CD4-positive, alpha-beta T cell treated with Interferon gamma for 1 hour (primary cell): ENCODE measurements around the gene SERPINA12.
"Not testable (repeated sequence)": the region's sequence is repeated elsewhere in the genome, so short reads cannot be mapped to it uniquely, and the experiment has no call there.

ENCODE experiments used
- DNase-seq: peaks from one replicate; pipeline ENCODE4 v3.0.0-alpha.2; 2020

Gene SERPINA12

DNA sequence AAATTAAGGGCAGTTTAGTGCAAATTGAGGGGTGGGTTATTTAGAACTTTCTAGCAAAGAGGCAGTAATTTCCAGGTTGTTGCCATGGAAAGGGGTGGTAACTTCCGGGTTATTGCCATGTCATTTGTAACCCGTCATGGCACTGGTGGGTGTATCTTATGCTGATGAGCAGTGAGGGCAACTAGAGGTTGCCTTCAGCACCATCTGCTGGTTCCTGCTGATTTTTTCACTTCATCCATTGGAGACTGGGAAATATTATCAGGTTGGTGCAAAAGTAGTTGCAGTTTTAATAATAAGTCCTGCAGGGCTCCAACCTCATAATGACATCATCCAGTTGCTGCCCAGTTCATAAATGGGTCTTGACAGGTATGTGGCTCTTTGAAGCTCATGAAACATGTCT is 27.6 kb upstream of the SERPINA12 start:
- no peak for DNase-seq

DNA sequence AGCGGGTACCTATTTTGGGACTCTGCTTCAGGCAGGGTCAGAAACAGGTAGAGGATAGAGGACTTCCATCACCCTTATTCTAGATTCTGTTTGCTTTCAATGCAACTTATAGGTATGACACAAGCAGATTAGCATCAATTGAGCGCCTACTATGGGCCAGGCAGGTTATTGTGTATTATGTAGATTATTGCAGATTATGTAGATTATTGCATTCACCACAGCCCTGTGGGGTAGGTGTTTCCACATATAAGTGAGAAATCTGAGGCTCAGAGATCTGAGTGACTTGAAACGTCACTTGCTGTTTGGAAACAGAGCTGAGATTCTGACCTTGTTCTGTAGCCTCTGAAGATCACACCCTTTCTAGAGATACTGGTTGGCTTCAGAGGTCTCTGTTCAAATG is 26.2 kb upstream of the SERPINA12 start:
- DNase-seq, result no peak

DNA sequence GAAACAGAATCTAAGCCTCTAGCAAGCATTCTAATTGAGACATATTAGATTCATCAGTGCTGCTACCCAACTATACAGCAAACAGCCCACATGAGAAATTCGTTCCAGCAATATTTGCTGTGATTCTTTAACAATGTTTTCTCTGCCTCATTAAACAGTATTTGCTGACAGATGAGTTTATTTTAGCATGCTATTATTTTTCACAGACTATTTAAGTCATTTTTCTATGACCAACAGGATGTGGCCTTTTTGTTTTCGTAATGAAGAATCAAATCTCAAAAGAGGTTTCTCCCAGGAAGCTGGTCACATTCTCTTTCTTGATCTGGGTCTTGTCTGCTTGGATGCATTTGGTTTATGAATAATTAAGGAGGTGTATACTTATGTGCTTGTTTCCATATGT is 23.2 kb upstream of the SERPINA12 start:
- DNase-seq, result no peak

DNA sequence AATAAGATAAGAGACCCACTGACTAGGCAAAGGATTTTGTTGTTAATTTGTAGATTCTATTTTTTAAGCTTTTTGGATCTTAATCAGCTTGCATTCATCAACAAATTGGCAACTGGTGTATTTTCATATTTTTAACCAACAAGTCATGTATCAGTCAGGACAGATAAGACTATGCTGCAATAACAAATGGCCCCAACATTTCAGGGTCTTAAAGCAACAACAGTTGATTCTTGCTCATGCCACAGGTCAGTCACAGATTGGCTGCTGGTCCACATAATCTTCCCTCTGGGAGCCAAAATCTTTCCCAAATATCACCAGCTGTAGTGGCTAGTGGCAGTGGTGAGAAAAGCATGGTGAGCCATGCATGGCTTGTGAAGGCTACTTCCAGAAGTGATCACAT is 21.9 kb upstream of the SERPINA12 start:
- DNase-seq, result no peak

DNA sequence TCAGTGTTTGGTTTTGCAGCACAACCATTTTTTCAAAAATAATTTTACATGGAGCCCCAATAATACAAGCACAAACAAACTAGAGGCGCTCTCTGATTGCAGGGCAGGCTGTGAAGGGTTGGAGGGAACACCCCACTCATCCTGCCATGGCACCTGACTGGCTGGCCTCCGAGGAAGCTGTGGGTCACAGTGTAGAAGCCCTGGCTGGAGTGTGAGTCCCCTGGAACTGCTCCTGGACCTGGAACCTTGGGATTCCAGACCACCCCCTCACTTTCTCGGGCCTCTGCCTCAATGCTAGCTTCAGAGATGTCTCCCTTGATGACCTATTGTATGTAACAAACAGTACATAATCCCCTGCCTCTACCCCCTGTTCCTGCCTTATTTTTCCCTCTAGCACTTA is 14.8 kb upstream of the SERPINA12 start:
- DNase-seq, result no peak

DNA sequence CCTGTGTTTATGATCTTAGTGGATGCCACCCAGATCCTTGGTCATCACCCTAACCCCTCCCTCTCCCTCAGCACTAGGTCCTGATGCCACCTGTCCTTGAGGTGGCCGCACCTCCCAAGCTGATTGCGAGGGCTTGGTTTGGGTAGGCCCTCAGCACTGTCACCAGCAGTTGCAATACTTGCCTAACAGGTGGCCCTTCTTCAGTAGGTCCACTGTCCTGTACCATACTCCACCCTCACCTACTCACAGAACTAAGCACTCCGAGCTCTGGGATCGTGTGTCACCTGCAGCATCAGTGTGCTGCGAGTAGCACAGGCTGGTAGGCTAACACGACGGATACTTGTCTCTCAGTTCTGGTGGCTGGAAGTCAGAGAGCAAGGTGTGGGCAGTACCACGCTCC is 14.0 kb upstream of the SERPINA12 start:
- no peak for DNase-seq

DNA sequence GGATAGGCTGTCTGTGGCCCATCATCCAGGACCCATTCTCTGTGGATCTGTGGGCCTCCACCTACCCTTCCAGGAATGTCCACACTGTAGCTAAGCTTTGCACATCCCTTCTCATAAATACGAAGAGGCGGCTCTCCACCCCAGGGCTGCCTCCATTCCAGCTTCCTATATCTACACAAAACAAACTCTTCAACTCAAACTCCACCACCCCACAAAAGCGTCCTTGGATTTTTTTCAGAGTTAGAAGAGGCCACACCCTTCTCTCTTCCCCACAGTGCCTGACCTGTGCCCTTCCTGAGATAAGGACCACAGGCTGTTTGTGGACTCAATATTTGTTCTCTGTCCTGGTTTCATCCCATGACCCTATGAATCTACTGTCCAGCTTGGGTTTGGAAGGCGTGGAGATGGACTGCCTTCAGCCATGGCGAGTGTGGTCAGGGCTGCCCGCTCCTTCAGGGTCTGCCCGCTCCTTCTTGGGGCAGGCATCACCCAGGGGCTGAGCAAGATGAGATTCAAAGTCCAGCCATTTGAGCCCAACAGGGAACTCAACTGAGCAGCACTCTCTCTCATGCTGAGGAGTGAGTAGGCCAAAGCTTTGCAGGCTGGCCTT is 13.0 kb upstream of the SERPINA12 start:
- DNase-seq, result no peak

DNA sequence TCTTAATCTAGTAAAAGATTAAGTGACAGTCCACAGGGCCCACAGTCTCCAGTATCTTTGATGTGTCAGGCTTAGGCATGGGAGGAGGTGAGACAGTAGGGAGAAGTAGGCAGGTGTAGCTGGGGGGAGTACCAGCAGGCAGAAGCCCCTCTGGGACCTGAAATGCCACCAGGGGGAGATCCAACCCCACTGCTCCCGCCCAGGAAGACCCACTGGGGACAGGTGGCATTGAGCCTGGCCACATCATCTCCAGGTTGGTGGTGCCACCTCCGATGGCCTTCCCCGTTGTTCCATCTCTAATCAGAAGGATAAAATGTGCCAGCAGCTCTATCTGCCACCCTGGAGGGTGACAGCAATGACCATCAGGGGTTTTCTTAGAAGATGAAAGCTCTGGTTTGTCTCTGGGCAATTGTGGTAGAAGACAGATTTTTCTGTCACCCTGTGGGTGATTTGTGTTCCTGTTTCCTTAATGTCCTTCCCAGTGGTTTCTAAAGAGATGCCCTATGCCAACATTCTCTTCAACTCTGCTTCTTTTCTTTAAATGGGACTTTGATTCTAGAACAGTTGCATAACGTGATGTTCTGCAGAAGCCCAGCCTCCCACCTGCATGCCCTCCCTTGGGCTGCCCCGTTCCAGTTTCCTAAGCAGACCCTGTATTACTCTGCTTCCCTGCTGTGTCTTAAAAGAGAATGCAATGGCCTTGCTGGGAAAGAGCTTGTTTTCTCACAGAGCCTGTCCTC is 12.3 kb upstream of the SERPINA12 start:
- DNase-seq, result no peak

DNA sequence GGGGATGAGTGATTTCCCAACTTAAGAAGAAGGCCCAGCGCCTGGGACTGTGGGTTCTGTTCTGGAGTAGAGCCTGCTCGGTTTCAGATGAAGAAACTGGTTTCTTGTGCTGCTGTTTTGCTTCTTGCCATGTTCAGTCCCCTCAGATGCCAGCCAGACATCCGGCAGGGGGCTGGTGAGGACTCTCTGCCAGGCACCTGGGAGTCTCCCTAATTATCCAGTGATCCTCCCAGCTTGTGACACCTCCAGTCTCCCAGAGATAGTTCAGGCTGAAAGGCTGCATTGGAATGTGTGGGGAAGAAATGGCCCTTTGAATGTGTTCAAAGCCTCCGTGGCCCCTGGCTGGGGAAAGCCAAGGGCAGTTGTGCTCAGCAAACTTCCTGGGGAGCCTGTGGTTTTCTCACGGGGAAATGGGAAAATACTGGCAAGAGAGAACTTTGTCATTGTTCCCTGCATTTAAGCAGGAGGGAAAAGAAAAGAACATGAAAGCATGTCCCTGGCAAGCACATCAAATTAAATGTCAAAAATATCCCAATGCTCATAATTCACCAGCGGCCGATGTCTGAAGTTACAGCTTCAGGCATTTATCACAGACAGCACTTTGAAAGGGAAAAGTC is 8.5 kb upstream of the SERPINA12 start:
- DNase-seq, result no peak

DNA sequence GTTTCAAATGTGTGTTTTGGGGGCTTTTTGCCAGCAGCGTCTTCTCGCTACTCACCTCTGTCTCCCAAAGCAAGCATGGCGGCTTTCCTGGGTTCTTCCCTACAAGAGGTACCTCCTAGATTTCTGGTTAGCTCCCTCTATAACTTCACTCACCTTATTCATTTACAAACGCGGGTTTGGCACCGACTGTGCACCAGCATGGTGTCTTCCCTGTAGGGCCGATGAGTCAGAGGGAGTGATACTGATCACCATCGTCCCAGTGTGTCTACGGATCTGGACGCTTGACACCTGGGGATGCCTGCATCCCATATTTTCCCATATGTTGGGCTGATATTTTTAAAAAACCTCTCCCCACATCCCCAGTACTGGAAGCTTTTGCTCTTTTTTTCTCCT is 8.0 kb upstream of the SERPINA12 start:
- no peak for DNase-seq

DNA sequence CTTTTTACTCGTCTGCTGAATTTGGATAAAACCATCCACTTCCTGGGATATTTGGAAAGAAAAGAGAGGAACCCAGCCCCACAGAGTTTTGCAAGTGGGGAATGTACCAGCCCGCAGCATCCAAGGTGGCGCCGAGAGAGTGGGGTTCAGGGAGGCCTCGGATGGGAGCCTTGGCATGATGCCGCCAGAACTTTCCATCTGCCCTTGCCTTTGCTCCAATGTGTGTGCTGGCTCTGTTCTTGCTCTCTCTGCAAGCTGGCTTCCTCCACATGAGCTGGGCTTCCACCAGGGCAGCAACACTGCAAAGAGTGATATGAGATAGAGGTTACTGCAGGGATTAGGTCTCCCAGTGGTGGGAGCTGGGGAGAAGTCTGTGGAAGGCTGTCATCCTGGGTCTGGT is 6.6 kb upstream of the SERPINA12 start:
- no peak for DNase-seq

DNA sequence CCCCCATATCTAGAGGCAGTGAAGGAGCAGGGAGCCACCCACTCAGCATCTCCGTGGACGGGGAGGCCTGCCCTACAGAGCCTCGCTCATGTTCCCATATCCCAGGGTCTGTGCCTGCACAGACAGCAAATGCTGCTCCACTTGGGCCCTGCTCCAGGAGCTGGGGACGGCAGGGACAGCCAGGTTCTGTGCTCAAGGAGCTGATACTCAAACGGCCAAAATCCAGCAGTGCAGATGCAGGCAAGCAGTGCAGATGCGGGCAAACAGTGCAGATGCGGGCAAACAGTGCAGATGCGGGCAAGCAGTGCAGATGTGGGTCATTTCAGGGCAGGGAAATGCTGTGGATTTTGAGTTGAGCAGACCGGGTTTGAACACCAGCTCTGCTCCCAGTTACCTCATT is 6.2 kb upstream of the SERPINA12 start:
- no peak for DNase-seq

DNA sequence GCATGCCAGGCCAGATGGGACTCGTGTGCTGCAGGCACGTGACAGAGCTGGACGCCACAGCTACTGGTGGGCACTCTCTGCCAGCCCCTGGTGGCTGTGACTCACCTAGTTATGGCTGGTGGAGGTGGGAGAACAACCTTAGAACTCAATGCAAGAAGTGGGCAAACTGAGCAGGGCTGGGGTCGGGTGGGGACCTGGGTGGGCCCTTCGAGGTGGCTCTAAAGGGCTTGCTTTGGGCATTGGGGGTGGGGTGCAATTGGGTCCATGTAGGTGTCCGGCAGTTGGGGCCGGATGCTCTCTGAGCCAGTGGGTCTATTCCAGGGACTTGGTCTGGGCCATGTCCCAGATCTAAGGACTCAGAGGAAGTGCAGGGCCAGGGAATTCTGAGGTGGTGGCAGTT is 5.1 kb upstream of the SERPINA12 start:
- no peak for DNase-seq

DNA sequence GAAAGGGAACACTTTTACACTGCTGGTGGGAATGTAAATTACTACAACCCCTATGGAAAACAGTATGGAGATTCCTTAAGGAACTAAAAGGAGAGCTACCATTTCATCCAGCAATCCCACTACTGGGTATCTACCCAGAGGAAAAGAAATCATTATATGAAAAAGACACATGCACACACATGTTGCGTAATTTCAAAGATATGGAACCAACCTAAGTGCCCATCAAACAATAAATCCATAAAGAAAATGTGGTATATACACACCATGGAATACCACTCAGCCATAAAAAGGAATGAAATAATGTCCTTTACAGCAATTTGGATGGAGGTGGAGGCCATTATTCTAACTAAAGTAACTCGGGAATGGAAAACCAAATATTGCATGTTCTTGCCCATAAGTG is 1.2 kb upstream of the SERPINA12 start:
- not testable (repeated sequence) for DNase-seq

DNA sequence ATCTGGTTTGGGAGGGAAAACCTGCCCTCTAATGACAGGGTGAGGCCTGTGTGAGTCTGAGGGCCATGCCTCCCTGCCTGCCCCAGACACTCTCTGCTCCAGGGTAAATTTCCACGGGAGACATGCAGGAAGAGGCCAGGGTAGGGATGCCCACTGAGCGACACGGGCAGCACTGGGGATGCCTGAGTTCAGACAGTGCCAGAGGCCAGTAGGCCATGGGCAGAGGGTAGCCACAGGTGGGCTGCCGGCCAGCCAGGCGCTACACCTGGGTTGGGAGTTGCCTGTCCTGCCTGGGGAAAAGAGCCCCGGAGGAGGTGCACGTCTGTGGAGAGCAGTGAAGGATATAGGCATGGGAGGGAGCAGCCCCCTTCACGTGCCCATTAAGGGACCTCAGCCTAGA is 3.6 kb downstream of the SERPINA12 start:
- no peak for DNase-seq

DNA sequence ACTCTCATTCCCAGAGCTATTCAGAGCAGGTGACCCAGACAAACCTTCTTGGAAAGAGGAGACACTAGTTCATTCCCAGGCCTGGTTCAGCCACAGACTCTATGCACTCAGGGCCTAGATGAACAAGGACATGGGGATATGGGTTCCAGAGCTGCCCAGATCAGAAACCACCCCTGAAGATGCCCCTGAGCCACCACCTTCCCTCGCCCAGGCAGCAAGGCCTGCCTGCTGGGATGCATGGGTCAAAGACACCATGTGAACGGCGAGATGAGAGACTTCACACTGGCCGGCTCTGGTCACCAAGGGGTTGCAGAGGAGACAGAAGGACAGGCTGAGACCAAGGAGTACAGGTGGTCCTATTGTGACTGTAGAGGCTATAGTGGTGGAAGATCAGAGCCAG is 4.1 kb downstream of the SERPINA12 start:
- DNase-seq, result no peak

DNA sequence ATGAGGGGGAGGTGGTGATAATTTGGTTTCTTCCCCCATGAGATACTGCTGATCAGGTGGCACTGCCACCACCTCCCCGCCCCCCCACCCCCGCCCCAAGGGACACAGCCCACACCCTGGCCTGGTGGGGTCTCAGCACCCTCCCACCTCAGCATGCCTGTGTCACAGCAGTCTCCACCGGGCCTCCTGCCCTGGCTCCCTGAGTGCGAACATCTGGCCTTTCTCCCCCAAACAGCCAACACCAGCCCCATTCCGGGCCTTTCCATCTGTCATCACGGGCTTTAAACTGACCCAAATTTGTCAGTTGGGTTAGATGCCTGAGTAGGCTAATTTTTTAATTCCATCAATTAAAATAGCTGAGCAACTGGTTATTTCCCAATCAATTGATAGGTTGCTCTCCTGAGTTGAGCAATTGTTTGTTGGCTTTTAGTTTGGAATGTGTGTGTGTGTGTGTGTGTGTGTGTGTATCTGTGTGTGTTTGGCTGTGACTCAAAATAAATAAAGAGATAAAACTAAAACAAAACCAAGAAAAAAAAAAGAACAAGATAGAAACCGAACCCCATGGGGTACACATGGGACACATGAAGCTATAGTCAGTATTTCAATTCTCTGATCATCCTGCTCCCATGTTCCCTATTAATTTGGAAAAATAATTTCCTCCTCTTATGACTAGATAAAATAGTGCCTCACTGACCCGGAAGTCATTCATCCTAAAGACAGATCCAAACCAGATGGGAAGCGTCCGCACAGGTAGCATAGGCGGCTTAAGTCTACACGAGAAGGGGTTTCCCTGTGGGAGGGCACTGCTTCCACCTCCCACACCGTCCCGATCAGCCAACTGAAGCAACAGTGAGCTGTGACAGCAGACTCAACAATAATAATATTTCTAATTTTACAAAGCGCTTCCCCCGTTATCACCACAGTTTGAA is 7.4 kb downstream of the SERPINA12 start:
- no peak for DNase-seq

DNA sequence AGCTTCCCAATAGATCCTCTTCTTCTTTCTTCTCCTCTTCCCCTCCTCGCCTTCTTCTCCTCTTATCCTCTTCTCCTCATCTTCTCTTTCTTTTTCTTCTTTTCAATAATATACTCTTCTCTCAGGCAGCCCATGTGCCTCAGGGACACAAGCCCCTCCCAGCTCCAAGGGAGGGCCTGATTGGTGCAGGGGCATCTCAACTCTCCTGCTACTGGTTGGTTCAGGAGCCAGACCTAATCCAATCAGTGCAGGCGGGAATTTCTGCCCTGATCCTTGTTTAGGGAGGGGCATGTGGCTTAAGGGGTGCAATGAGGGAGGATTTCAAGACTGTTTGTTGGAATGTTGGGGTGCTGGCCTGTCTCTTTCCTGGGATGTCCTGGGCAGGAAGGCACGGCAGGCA is 9.0 kb downstream of the SERPINA12 start:
- no peak for DNase-seq

DNA sequence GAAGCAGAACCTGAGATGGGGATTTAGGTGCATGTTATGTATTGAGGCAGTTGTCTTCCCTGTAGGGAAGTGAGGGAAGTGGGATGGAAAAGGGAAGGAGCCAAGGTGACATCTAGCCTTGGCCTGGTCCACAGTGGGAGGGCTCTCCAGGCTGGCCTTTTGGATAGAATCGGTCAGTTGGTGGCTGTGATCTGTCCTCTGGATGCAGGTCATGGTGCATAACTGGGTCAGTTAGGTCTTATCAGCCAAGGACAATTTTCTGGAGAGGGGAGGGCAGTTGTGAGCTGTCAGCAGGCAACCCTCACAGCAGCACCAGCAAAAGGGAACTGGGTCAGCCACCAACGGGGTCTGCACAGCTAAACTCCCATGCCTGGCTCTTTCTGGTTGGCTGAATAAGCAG is 9.6 kb downstream of the SERPINA12 start:
- DNase-seq, result no peak

DNA sequence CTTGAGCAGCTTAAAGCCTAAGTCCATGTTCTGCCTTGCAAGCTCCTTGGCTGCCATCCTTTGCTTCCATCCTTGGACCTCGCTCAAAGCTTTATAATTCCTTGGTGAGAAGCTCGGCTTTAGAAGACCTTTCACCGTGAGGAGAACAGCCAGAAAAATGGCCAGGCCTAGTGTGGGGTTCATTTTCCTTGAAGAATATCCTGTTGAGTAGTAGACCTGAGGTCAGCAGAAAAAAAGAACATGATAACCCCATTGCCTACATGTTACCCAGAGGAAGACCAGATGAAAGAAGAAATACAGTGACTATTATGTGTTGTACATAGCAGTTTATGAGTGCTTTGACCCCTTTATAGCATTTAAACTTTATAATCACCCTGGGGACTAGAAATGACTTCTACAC is 11.1 kb downstream of the SERPINA12 start:
- no peak for DNase-seq

DNA sequence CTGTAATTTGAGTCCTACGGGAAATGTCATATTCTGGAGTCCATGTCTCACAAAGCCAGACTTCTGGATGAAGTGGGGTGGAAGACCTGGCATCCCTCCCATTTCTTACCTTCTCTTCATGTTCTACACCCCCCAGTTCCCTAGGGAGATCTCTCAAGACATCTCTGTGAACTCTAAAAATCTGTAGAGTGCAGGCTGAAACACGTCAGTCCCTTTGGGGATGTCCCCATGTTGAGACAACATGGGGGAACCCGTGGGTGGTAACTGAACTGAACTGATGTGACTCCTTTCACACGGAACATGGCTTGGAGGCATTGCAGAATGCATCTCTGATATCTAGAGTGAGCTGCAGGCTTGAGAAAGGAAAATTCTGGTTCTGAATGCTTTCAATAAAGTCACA is 15.2 kb downstream of the SERPINA12 start:
- no peak for DNase-seq

DNA sequence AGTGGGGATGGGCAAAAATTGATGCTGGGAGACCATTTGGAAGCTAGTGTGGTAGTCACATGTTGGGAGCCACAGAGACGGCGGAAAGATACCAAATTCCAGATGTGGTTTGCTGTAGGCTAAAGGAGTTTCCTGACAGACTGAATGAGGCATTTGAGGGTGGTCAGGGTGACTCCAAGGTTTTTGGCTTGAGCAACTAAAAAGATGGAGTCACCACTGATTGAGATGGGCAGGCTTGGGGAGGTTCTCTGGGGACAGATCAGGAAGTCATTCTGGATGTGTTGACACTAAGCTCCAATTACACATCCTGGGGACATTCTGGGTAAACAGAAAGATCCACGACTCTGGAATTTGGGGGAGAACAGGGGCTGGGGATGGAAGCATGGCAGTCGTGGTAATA is 17.8 kb downstream of the SERPINA12 start:
- no peak for DNase-seq

DNA sequence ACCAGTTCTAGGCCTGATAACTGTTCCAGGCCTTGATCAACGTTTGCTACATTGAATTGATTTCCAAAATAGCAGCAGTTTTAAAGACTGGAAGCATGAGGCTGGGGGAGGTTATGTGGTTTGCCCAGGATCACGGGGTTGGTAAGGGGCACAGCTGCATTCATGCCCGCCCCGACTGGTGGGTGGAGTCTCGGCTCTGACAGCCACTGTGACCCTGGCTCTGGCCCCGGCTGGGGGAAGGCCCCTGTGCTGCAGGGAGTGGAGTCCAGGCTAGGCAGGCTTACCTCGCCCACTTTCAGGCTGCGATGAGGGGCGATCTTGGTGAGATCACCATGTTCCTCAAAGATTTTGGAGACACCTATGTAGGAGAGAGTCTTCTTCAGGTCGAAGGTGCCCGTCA is 19.9 kb downstream of the SERPINA12 start:
- DNase-seq, result no peak

DNA sequence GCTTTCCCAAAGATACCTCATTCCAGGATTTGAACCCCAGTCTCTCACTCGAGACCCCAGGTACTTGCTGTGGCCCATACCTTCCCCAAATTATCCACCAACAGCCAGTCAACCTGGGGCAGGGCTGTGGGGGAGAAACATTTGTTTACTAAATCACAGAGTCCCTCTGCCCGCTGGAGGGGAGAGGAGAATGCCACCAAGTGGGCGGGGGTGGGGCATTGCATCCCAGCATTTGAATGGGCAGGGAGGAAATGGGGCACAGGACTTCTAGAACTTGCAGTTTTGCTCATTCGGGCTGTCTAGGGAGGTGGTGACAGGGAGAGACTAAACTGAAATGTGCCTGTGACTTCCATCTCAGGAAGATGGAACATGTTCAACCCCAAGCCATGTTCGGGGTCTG is 22.4 kb downstream of the SERPINA12 start:
- no peak for DNase-seq
